ENCODE measurements around the gene TAF1C.

DNA sequence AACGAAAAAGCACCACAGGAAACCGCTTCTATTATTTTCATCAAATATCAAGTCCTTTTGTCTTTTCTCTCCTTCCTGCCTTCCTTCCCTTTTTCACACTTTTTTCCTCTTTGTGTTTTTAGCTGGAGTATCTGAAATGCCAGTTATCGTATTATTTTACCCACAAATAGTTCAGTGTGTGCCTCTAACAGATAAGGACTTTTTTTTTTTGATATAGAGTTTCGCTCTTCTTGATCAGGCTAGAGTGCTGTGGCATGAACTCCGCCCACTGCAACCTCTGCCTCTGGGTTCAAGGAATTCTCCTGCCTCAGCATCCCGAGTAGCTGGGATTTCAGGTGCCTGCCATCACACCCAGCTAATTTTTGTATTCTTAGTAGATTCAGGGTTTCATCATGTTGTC is 31.1 kb downstream of the TAF1C start:
- TF ChIP-seq TAF1 (IDR thresholded peaks at IDR 0.05; ENCODE audit: borderline replicate concordance, low read depth, low read length) (no peak), PAX5 (IDR thresholded peaks at IDR 0.05; ENCODE audit: borderline replicate concordance, low read depth, low read length) (no peak), USF1 (IDR thresholded peaks at IDR 0.05; ENCODE audit: borderline replicate concordance, extremely low read length, insufficient read depth, low read depth, low read length) (no peak), POLR2AphosphoS5 (IDR thresholded peaks at IDR 0.05; ENCODE audit: low read length) (no peak), POLR2A (IDR thresholded peaks at IDR 0.05; ENCODE audit: low read depth, low read length) (no peak), RCOR1 (conservative IDR thresholded peaks at IDR 0.05; ENCODE audit: low read depth, low read length) (no peak), SIX5 (IDR thresholded peaks at IDR 0.05; ENCODE audit: low read depth, low read length, severe bottlenecking) (no peak)
- TF ChIP-seq, protein P1, sequence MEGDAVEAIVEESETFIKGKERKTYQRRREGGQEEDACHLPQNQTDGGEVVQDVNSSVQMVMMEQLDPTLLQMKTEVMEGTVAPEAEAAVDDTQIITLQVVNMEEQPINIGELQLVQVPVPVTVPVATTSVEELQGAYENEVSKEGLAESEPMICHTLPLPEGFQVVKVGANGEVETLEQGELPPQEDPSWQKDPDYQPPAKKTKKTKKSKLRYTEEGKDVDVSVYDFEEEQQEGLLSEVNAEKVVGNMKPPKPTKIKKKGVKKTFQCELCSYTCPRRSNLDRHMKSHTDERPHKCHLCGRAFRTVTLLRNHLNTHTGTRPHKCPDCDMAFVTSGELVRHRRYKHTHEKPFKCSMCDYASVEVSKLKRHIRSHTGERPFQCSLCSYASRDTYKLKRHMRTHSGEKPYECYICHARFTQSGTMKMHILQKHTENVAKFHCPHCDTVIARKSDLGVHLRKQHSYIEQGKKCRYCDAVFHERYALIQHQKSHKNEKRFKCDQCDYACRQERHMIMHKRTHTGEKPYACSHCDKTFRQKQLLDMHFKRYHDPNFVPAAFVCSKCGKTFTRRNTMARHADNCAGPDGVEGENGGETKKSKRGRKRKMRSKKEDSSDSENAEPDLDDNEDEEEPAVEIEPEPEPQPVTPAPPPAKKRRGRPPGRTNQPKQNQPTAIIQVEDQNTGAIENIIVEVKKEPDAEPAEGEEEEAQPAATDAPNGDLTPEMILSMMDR (IDR thresholded peaks at IDR 0.05 in 2 of 3, conservative IDR thresholded peaks at IDR 0.05 in 1 of 3; ENCODE audit: control insufficient read depth in 2 of 3, extremely low read depth in 1 of 3, insufficient read depth in 1 of 3, low read depth in 3 of 3, low read length in 3 of 3) = no peak
